Stimulated activated CD8-positive, alpha-beta memory T cell treated with anti-CD3 and anti-CD28 coated beads, Interleukin-7, amount 100 ng/mL, for 48 hours (primary cell): ENCODE data around the gene SAMD7.

ENCODE experiments used
- DNase-seq, 2 donors: peaks; one replicate each; pipeline ENCODE4 v3.0.0-alpha.2; 2020; ENCODE audit warnings: low read depth in 1 of 2; ENCODE audit errors: extremely low read depth in 1 of 2

Gene SAMD7

GRCh38 chr3:169907476-169907875 lies 3.9 kb upstream of the SAMD7 start:
- DNase-seq = no peak

DNA sequence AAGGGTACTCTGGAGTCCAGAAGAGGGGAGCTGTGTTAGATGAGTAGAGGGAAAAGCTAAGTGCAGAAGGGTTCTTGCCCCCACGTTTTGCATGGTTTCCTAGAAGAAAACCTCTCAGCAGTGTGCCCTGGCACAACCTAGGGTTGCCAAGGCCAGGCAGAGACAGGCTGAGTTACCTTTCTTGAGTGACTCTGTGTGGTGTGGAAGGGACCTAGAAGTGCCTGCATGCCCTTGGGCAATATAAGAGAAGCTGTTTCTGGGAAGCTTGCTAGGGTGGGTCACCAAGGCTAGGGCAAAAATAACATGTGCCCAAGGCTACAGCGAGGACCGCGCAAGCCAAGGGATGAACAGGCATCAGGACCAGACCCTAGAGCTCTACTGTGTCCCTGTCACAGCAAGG lies 3.4 kb upstream of the SAMD7 start:
- no peak for DNase-seq

GRCh38 chr3:169913323-169913722 lies 2.0 kb downstream of the SAMD7 start:
- no peak for DNase-seq

DNA sequence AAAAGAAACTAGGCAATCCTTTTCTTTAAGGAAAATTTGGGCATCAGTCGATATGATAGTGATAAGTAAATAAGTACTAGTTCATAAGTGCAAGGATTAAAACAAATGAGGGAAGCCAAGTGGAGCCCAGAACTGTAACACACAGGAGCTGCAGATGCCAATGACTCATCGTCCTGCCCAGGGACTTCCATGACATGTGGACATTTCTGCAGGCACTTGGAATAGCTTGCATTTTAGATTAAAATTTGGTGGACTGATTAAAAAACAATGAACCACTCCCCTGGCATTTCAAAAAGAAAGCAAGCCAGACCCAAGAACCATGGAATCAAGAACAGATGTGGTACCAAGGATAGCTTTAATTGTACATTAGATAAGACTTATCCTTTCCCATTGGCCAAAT lies 2.9 kb downstream of the SAMD7 start:
- no peak for DNase-seq

- DNase-seq = no peak
These were observed 11.8 kb downstream of the SAMD7 start for GRCh38 chr3:169923189-169923588.

DNA sequence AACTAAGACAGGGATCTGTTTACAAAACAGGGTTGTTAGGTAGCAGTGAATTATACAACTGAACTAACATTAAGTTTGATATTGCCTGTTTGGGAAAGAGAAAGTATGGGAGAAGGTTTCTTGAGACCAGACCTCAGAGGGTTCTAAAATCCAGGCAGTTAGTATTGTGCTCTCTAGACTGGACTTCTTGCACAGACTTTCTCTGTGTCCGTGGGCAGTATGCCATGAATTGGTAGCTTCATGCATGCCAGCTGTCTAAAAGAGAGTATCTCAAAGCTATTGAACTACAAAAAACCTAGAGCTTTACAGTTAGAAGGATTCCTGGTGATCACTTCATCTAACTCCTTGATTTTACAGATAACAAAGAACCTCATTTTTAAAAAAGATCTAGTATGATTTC lies 12.5 kb downstream of the SAMD7 start:
- no peak for DNase-seq

- no peak for DNase-seq
These were observed 18.6 kb downstream of the SAMD7 start for GRCh38 chr3:169929830-169930519.

DNA sequence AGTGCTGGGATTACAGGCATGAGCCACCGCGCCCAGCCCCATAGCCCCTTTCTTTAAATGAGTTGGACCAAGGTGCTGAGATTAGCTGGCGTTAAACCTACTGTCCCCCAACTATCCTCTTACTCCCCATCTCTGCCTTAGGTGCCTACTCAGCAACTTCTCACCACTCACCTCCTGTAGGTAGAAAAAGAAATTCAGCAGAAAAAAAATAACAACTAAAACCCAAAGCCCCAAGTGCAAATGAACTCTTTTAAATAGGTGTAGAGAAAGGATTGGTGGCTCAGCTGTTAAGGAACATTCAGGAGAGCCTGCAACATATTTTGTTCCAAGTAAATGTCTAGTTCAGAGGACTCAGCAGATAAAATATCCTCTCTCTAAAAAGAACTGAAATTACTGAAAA lies 19.5 kb downstream of the SAMD7 start:
- DNase-seq = no peak

DNA sequence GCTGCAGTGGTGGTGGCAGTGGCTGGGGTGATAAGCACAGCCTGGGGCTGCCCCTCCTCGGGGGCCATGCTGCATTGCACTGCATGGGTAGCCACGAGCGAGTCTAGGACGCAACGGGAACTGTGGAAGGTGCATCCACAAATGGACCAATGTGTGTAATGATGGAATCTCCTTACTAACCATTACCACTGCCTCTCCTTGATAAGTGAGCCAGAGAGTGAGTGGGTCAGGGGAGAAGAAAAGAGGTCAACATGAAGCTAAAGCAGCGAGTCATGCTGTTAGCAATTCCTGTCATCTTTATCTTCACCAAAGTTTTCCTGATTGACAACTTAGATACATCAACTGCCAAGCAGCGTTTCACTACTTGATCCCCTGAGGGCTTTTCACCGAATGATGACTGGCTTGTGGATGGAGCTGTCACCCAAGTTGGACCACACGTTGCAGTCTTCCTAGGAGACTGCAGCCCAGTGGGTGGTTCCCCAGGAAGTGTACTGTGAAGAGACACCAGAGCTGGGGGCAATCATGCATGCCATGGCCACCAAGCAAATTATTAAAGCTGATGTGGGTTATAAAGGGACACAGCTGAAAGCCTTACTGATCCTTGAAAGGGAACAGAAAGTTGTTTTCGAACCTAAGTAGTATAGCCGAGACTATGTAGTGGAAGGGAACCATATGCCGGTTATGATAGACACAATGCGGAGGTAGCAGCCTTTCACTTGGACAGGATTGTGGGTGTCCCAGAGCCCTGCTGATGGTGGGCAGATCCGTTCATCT lies 20.6 kb downstream of the SAMD7 start:
- no peak for DNase-seq

DNA sequence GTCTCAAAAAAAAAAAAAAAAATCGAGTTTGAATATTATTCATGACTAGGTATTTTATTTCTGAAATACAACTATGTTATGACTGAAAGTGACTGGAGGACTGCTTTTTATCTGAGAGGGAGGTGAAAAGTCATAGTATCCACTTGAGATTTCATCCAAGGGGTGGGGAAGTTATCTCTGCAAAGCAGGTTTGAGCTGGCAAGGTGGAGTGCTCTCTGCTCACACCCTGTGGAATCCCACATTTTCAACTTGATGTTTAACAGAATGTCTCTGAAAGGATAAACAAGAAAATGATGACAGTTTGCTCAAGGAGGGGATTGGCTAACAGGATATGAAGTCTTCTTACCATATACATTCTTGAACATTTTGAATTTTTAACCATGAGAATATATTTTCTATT lies 27.9 kb downstream of the SAMD7 start:
- DNase-seq = no peak

DNA sequence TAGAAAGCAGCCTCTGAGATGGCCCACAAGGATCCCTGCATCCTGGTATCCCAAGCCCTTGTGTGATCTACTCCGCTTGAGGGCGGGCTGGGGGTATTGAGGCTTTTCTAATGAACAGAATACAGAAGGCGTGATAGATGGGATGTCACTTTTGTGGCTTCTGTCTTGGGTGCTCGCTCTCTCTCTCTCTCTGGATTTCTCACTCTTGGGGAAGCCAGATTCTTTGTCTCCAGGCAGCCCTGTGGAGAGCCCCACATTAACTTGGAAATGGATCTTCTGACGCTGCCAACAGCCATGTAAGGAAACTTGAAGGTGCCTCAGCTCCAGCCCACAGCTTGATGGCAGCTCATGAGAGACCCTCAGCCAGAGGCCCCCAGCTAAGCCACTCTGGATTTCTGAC lies 28.4 kb downstream of the SAMD7 start:
- no peak for DNase-seq

- no peak for DNase-seq
These were observed 29.3 kb downstream of the SAMD7 start for GRCh38 chr3:169940470-169941181.

DNA sequence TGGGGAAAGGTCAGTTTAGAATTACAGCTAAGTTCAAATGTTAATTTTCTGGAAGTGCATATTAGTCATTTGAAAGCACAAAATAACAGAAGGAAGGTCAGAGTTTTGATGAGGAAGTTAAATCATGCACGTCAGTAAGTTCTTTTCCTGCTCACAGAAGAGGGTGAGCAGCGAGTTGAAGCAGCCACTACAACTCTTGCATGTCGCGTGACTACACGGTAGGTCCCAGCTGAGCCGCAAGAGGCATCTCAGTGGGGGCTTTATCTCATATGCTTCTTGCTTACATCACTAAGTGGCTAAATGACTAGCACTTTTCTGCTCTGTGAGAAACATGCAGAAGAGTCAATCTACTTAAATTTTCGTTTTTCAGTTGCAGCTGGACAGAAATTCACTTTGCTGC lies 33.9 kb downstream of the SAMD7 start:
- DNase-seq = peak in 1 of 2 donors; percentile 44

GRCh38 chr3:169946336-169946735 lies 35.0 kb downstream of the SAMD7 start:
- no peak for DNase-seq

- no peak for DNase-seq
These were observed 37.4 kb downstream of the SAMD7 start for GRCh38 chr3:169948559-169949448.

DNA sequence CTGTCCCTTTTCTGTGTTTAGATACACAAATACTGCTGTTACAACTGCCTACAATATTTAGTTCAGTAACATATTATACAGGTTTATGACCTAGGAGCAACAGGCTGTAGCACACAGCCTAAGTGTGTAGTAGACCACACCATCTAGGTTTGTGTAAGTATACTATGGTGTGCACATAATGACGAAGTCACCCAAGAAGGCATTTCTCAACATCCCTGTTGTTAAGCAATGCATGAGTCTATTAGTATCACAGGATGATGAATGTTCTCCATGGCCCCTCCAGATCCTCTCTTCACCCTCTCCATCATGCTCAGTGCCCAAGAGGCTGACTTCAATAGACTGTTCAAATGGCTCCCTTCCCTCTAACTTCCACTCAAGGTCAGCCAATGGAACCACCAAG lies 40.7 kb downstream of the SAMD7 start:
- no peak for DNase-seq

DNA sequence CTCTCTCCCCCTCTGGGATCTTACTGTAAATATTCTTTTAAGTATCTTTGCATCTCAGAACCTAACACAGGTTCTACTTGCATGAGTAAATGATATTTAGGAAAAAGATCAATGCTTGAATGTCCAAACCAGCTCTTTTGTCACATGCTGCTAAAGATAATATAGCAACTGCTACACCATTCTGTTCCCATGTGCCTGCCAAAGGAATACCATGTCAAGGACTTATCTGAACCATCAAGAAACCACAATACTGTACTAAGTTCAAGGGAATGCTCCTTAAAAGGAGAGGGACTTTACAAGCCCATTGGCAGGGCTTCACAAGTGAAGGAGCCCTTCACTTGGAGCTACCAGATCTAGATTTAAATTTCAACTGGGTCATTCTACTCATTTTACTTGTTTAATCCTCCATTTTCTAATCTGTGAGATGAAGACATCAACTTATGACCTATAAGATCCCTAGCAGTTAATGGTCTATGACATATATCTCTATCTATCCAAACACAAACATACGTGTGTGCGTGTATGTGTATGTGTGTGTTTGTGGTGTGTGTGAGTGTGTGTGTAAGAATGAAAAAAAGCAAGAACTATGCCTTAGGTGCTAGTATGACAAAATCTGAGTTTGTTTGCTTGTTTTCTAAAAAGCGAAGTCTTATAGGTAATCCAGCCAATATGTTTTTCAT lies 42.2 kb downstream of the SAMD7 start:
- no peak for DNase-seq

DNA sequence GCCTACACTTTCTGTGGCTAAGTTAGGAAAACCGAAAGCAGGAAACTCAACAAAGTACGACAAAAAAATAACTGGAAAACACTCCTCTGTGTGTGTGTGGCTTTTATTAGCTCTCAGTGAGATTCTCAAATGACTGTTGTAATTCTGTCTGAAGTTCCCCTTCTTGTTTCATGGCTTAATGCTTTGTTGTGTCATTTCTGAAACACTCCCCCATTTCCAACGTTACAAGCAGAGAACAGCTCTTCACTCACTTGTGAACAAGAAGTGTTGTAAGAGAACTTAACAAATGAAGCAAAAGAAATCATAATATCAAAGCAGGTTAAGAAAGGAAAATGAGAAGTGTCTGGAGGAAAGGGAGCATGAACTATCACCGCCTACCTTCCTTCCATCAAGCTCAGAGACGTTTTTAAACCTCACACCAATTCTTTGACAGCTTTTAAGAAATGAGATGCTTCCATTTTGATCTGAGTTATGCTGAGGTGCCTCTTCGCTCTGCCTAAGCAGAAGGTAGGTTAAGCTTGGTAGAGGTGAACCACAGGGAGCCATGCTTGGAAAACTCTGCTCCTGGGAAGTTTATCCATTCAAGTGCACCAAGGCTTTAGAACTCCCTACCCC lies 42.9 kb downstream of the SAMD7 start:
- DNase-seq = no peak

DNA sequence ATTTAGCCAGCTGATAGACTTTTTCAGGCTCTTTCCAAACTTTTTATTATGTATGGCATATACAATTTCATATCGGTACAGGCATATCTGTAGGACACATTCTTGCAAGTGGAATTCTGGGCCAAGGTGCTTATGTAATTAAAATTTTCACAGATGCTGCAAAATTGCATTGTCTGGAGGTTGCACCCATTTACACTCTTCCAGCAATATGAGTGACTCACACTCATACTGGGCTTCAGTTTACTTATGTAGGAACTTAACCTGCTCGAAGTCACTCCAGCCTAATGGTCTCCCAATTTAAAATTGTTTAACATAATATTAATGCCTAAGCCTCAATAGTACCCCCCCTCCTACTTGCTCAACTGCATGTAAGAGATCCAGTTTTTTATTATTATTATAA lies 44.0 kb downstream of the SAMD7 start:
- no peak for DNase-seq

DNA sequence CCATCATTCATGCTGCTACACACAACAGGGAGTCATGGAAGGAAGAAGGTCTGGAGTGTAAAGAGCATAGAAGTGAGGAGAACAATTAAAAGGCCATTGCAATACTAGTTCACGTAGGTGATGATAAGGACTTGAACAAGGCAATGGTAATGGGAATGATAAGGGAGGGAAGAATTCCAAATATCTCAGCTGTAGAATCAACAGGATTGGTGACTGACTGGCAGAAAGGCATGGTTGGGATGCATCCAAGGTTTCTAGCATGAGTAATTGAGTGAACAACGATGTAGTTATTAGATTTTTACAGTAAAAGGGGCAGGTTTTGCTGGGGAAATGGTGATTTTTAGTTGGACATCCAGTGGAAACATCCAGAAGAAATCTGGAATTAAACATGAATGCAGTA lies 52.8 kb downstream of the SAMD7 start:
- DNase-seq = no peak
